Liver (tissue), 3 donors: ENCODE measurements around the gene NF2.

ENCODE experiments used
- CTCF ChIP-seq: fragments of 150-350 bp; IDR thresholded peaks from 2 replicates; pipeline ENCODE4 v1.5.1; 2017; ENCODE audit warnings: improper control_type of control experiment, low read depth, low read length; ENCODE audit not compliant: missing input control
- GABPA ChIP-seq, 2 donors: IDR thresholded peaks in 1 of 2; conservative IDR thresholded peaks in 1 of 2; 2 replicates each; pipeline ENCODE4 v1.6.1; 2016; ENCODE audit warnings: antibody characterized with exemption in 2 of 2, mild to moderate bottlenecking in 1 of 2, moderate library complexity in 1 of 2
- JUND ChIP-seq, 2 donors: IDR thresholded peaks; 2 replicates each; pipeline ENCODE4 v1.6.1; 2016; ENCODE audit warnings: antibody characterized with exemption in 2 of 2
- MAX ChIP-seq: IDR thresholded peaks from 2 replicates; pipeline ENCODE4 v1.6.1; 2016; ENCODE audit warnings: antibody characterized with exemption
- RAD21 ChIP-seq, 2 donors: IDR thresholded peaks; 2 replicates each; pipeline ENCODE4 v1.6.1; 2016; ENCODE audit warnings: antibody characterized with exemption in 2 of 2, mild to moderate bottlenecking in 2 of 2
- TAF1 ChIP-seq: conservative IDR thresholded peaks from 2 replicates; pipeline ENCODE4 v1.6.1; 2016; ENCODE audit warnings: antibody characterized with exemption, mild to moderate bottlenecking
- YY1 ChIP-seq: IDR thresholded peaks from 2 replicates; pipeline ENCODE4 v1.6.1; 2016; ENCODE audit warnings: antibody characterized with exemption, mild to moderate bottlenecking
- donor health status: healthy.
- donor health status: healthy.

GRCh38 chr22:29723766-29724165 lies 120.3 kb downstream of the NF2 start:
- no peak for TF ChIP-seq GABPA (IDR thresholded peaks at IDR 0.05 in 1 of 2, conservative IDR thresholded peaks at IDR 0.05 in 1 of 2)
- no peak for TF ChIP-seq RAD21 (IDR thresholded peaks at IDR 0.05)
- TF ChIP-seq CTCF = no peak
- no peak for TF ChIP-seq MAX
- TF ChIP-seq JUND (IDR thresholded peaks at IDR 0.05) = no peak
- no peak for TF ChIP-seq TAF1
- no peak for TF ChIP-seq YY1
